ENCODE measurements around the gene PIAS3. TPM values are rescaled to one million over a fixed set of nuclear protein-coding genes. Genes with fewer than 3 reads are reported as not detected.

The PIAS3 gene
- total RNA-seq, 2 experiments from 2014 or later, result 9.4 to 28.1 TPM

GRCh38 chr1:145847827-145848226 lies 11.1 kb downstream of the PIAS3 start:
- no TSS peak for BruUV-seq (replicated peaks)
- H3K9me2 ChIP-seq (ENCODE audit: insufficient read depth, low read length), result no peaks in the 10 kb centered on the region
- no peak for TF ChIP-seq CTCF (conservative IDR thresholded peaks at IDR 0.05; ENCODE audit: low read length)
- no peak for TF ChIP-seq EZH2phosphoT487 (IDR thresholded peaks at IDR 0.05; ENCODE audit: borderline replicate concordance, low read depth, low read length)
- no peak overlapping the region for H3K27ac ChIP-seq (ENCODE audit: low read depth, low read length, poor library complexity, severe bottlenecking)
- peaks cover 50% of the 10 kb centered on the region for H3K36me3 ChIP-seq (ENCODE audit: insufficient read depth, low read length)
- no peak overlapping the region for H2AFZ ChIP-seq (ENCODE audit: low read length)
- DNase-seq (ENCODE audit: low spot score), result no peak
- H3K79me2 ChIP-seq (ENCODE audit: insufficient read depth, low read depth, low read length), result no peaks in the 10 kb centered on the region
- ChIA-PET CTCF (ENCODE audit: unreplicated experiment) (interaction anchor here (1.5 to 4.9 kb wide), 2 partner anchors 11 to 20 kb away, joined by 3 to 44 read pairs; partner anchors contain the start of gene PIAS3), POLR2A (interaction anchor here (0.7 to 6.2 kb wide), 5 partner anchors 11 to 117 kb away, joined by 3 to 65 read pairs (median 4); partner anchors contain the start of genes ANKRD34A, PIAS3 and POLR3GL)
- H4K20me1 ChIP-seq (ENCODE audit: insufficient read depth, low read length), result no peaks in the 10 kb centered on the region
- H3K4me3 ChIP-seq (ENCODE audit: low read depth, low read length, poor library complexity, severe bottlenecking), result no peak overlapping the region
- H3K4me2 ChIP-seq (ENCODE audit: low read length), result no peak overlapping the region
- intact Hi-C loops (cut with micrococcal nuclease; ENCODE audit: unreplicated experiment), result loop anchor here (5.0 kb wide), 1 partner anchor 129 kb away; no protein-coding TSS in a partner anchor
- H3K9me3 ChIP-seq (ENCODE audit: low read length), result no peaks in the 10 kb centered on the region
- H3K4me1 ChIP-seq (ENCODE audit: insufficient read depth, low read length, poor library complexity, severe bottlenecking), result peaks cover 33% of the 10 kb centered on the region

- peak overlapping the region; percentile 72 for H3K4me3 ChIP-seq (ENCODE audit: low read depth, low read length, poor library complexity, severe bottlenecking)
Observed at GRCh38 chr1:145846201-145846612, 12.7 kb downstream of the PIAS3 start.

More at GRCh38 chr1:145846201-145846612, 12.7 kb downstream of the PIAS3 start:
- Histone ChIP-seq H3K4me1 (ENCODE audit: insufficient read depth, low read length, poor library complexity, severe bottlenecking) (peaks cover 33% of the 10 kb centered on the region), H3K79me2 (ENCODE audit: insufficient read depth, low read depth, low read length) (no peaks in the 10 kb centered on the region), H2AFZ (ENCODE audit: low read length) (peak overlapping the region; percentile 80), H3K9me3 (ENCODE audit: low read length) (no peaks in the 10 kb centered on the region), H4K20me1 (ENCODE audit: insufficient read depth, low read length) (no peaks in the 10 kb centered on the region), H3K27ac (ENCODE audit: low read depth, low read length, poor library complexity, severe bottlenecking) (peak overlapping the region; percentile 92), H3K9me2 (ENCODE audit: insufficient read depth, low read length) (no peaks in the 10 kb centered on the region), H3K36me3 (ENCODE audit: insufficient read depth, low read length) (peaks cover 66% of the 10 kb centered on the region), H3K4me2 (ENCODE audit: low read length) (peak overlapping the region; percentile 99)
- intact Hi-C loops (cut with micrococcal nuclease; ENCODE audit: unreplicated experiment), result loop anchor here (5.0 kb wide), 1 partner anchor 131 kb away; no protein-coding TSS in a partner anchor
- DNase-seq (ENCODE audit: low spot score), result peak; percentile 59
- no peak for TF ChIP-seq EZH2phosphoT487 (IDR thresholded peaks at IDR 0.05; ENCODE audit: borderline replicate concordance, low read depth, low read length)
- TF ChIP-seq CTCF (conservative IDR thresholded peaks at IDR 0.05; ENCODE audit: low read length), result peak; percentile 74
- BruUV-seq (replicated peaks), result no TSS peak
- CTCF ChIA-PET (ENCODE audit: unreplicated experiment), result interaction anchor here (2.4 to 4.9 kb wide), 2 partner anchors 12 to 18 kb away, joined by 12 to 44 read pairs; partner anchors contain the start of gene PIAS3
- POLR2A ChIA-PET, result interaction anchor here (0.5 to 6.2 kb wide), 4 partner anchors 9 to 565 kb away, joined by 3 to 65 read pairs (median 3); partner anchors contain the start of genes PIAS3, POLR3C and RNF115

Measured in OCI-LY7 (cell line).